ENCODE results near the gene CEMIP.

The CEMIP gene

GRCh38 chr15:80861731-80862170 lies 82.6 kb downstream of the CEMIP start:
- DNase-seq, result no peak

- no peak for DNase-seq
These were observed 85.5 kb downstream of the CEMIP start for GRCh38 chr15:80864666-80865065.

GRCh38 chr15:80866936-80867335 lies 87.8 kb downstream of the CEMIP start:
- no peak for DNase-seq

GRCh38 chr15:80870366-80870765 lies 91.2 kb downstream of the CEMIP start:
- DNase-seq, result no peak

GRCh38 chr15:80870893-80871292 lies 91.7 kb downstream of the CEMIP start:
- DNase-seq, result no peak

GRCh38 chr15:80871858-80872257 lies 92.7 kb downstream of the CEMIP start:
- no peak for DNase-seq

GRCh38 chr15:80873366-80873952 lies 94.3 kb downstream of the CEMIP start:
- no peak for DNase-seq

DNA sequence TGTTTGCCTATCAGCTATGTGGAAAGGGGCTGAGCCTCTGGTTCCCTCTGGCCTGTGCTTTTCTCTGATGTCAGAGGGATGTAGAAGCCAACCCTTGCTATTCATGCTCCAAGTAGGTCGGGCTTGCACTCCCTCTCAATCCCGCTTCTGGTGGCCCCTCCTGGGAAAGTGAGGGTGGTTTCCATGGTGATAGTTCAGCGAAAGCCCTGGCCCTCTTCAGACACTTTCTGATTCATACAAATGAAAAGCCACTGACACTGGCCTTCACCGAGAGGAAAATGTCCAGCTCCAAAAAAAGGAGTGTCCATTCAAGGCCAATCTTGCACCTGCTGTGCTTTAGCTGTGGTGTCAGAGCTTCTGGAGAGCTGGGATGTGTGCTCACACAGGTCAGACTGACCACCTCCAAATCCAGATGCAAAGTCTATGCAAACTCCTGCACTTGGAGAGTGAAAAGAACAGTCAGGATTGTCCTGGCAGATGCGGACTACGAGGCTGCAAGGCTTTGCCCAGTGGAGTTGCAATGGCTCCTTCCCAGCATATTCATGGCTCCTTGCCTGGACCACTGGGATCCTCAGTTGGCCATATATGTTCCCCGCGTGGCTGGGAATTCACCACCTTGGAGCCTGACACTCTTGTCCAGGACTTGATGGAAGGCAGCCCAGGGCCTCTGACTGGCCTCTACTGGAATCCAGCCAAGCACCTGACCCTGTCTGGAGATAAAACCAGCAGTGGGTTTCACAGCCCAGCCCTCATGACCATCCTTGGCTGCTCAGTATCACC lies 96.6 kb downstream of the CEMIP start:
- no peak for DNase-seq

- DNase-seq, result no peak
These were observed 97.1 kb downstream of the CEMIP start for GRCh38 chr15:80876348-80876674.

- DNase-seq, result no peak
These were observed 99.2 kb downstream of the CEMIP start for GRCh38 chr15:80878242-80878866.

DNA sequence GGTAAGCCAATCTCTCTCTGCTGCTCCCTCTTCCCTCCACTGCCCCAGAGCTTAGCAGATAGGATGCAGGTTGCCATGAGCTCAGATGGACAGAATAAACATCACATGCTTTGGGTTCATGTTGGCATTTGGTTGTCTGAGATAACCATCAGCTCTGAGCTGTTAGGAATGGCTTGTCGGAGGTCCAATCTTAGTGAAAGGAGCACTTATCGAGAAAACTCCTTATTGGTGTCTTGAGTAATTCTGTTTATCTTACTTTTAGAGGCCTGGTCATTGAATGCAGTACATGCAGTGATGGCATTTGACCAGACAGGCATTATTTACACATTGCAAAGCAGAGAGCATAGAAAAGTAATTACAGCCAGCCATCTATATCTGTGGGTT lies 99.7 kb downstream of the CEMIP start:
- DNase-seq, result no peak

DNA sequence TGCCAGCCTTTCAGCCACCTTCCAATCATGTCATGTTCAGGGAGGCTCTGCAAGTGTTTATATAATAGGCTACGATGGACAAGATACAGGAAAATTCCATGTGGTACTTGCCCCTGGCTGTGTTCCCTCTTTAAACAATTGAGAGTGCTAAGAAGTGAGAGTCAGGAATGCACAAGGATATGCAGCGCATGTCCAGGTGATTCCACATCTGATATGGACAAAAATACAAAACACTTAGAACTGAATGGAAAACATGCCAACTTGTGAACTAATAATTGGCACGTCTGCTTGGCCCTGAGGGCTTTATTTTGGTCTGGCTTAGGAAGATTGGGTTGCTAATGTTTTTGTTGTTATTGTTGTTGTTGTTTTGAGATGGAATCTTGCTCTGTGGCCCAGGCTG lies 100.9 kb downstream of the CEMIP start:
- no peak for DNase-seq

GRCh38 chr15:80883641-80884040 lies 104.5 kb downstream of the CEMIP start:
- no peak for DNase-seq

DNA sequence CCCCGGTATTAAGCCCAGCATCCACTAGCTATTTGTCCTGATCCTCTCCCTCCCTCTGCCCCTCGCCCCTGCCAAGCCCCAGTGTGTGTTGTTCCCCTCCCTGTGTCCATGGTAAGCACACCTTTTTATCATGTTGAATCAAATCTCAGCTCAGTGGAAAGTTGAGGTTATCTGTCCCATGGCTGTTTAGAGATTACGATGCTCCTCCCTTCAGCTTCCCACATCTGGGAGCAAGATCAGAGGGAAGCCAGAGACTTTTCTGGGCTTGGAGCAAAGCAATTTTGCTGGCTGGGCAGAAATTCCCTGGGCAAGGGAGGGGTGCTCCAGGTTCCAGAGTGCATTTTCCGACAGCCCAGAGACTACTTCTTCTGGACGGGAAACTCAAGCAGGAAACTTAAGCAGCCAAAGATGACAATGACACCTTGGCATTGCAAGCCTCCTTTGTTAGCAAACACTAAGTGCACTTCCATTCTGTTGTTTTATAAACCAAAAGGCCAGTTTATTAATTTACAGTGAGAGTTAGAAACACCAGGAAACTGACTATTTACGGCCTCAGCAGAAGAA lies 105.9 kb downstream of the CEMIP start:
- DNase-seq, result no peak

GRCh38 chr15:80887148-80887547 lies 108.0 kb downstream of the CEMIP start:
- no peak for DNase-seq

- no peak for DNase-seq
These were observed 109.7 kb downstream of the CEMIP start for GRCh38 chr15:80888846-80889245.

- no peak for DNase-seq
These were observed 111.3 kb downstream of the CEMIP start for GRCh38 chr15:80890341-80891005.

DNA sequence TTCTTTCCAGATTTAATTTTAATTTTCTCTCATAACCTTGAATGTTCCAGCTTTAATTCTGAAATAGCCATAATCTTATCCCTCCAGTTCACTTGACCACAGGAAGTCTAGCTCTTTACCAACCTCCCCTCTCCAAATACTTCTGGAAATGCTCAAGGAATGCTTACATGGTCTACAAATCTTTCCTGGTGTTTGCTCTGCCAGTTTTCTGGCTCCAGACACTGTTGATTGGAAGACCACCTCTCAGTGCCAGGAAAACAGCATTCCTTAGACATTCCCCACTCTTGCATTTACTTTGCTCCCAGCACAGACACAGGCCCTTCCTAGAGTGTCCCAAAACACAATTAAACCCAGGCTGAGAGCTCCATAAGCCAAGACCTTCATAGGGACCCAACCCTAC lies 111.8 kb downstream of the CEMIP start:
- DNase-seq, result no peak

GRCh38 chr15:80892414-80892813 lies 113.2 kb downstream of the CEMIP start:
- DNase-seq, result no peak

DNA sequence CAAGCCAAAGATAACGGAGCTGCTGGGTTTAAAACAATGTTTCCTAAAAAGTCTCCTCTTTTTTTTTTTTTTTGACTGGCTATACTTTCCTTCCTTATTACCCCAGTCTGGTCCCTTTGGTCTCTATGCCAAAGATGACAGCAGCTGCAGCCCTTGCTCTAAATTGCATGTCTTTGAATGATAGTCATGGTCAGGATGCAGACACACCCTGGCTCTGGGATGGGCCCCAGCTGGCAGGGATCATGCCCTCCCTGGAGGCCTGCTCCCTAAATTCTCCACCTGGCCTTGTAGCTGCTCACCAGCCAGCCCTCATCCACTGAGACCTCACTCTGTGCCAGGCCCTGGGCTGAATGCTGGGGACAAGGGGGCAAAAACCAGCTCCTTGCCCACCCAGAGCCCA lies 114.6 kb downstream of the CEMIP start:
- no peak for DNase-seq

DNA sequence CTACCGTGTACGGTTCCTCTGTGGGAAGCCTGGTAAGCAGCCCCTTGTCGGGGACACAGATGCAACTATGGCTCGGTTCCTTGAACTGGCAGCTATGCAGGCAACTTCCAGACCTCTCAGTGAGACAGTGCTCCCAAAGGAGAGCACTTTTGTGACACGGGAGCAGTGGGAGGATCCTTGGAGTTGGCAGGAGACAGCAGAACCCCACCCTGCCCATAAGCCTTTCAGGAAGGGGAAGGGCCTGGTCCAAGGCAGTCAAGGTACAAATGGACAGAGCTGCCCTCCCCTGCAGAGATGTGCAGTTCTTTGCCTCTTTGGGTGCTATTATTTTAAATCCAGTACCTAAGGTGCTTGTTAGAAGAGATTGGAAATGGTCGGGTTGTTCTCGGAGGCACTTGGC lies 115.9 kb downstream of the CEMIP start:
- DNase-seq, result no peak

- no peak for DNase-seq
These were observed 116.8 kb downstream of the CEMIP start for GRCh38 chr15:80895965-80896364.

DNA sequence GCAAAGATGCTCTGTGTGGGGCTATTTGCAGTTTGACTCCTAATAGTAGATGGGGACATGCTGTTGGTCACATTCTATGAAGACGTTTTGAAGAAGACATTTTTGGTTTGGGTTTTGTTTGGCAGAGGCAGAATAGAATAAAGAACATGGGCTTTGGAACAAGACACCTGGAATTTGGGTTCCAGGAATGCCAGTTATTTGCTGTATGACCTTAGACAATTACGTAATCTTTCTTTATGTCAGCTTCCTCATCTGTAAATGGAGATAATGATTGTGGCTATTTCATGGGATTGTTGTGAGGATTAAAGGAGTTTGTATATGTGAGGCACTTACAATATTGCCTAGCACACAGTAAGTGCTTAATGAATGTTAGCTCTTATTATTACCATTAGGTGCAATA lies 118.9 kb downstream of the CEMIP start:
- no peak for DNase-seq

All from activated CD4-positive, alpha-beta T cell treated with anti-CD3 and anti-CD28 coated beads for 48 hours (primary cell).